ENCODE data around the gene OMP. TPM values are rescaled to one million over a fixed set of nuclear protein-coding genes. Genes with fewer than 3 reads are reported as not detected.

Gene OMP
- total RNA-seq, 2 experiments from 2014 or later = not detected

- TF ChIP-seq CTCF (conservative IDR thresholded peaks at IDR 0.05; ENCODE audit: low read length) (no peak), EZH2phosphoT487 (IDR thresholded peaks at IDR 0.05; ENCODE audit: borderline replicate concordance, low read depth, low read length) (no peak)
- Histone ChIP-seq H2AFZ (ENCODE audit: low read length) (no peak overlapping the region), H3K4me1 (ENCODE audit: insufficient read depth, low read length, poor library complexity, severe bottlenecking) (no peaks in the 10 kb centered on the region), H3K9me3 (ENCODE audit: low read length) (no peaks in the 10 kb centered on the region), H3K36me3 (ENCODE audit: insufficient read depth, low read length) (no peaks in the 10 kb centered on the region), H3K4me3 (ENCODE audit: low read depth, low read length, poor library complexity, severe bottlenecking) (no peak overlapping the region), H4K20me1 (ENCODE audit: insufficient read depth, low read length) (no peaks in the 10 kb centered on the region), H3K4me2 (ENCODE audit: low read length) (no peak overlapping the region), H3K9me2 (ENCODE audit: insufficient read depth, low read length) (no peaks in the 10 kb centered on the region), H3K79me2 (ENCODE audit: insufficient read depth, low read depth, low read length) (no peaks in the 10 kb centered on the region), H3K27ac (ENCODE audit: low read depth, low read length, poor library complexity, severe bottlenecking) (no peak overlapping the region)
- DNase-seq (ENCODE audit: low spot score) = no peak
- ChIA-PET POLR2A (no interaction called here), CTCF (ENCODE audit: unreplicated experiment) (no interaction called here)
- intact Hi-C loops (cut with micrococcal nuclease; ENCODE audit: unreplicated experiment) = no loop called here
- BruUV-seq (replicated peaks) = no TSS peak
These were observed 50.2 kb downstream of the OMP start for GRCh38 chr11:77152846-77153245.

Other genes starting within 250 kb of the OMP start
- 3.0 and 3.8 TPM in 2 replicates for gene ACER3, start 241.9 kb upstream of the OMP start, total RNA-seq (2014; rRNA removed; shearing (Covaris generic))
- 10.1 and 12.2 TPM in 2 replicates for gene ACER3, start 241.9 kb upstream of the OMP start, total RNA-seq (2022)
- gene B3GNT6, start 68.4 kb upstream of the OMP start, total RNA-seq (2014; rRNA removed; shearing (Covaris generic)) = not detected in 2 replicates
- not detected in 2 replicates for gene B3GNT6, start 68.4 kb upstream of the OMP start, total RNA-seq (2022)
- 0.98 and 1.4 TPM in 2 replicates for gene CAPN5, start 35.9 kb upstream of the OMP start, total RNA-seq (2014; rRNA removed; shearing (Covaris generic))
- 1.5 TPM in 2 replicates for gene CAPN5, start 35.9 kb upstream of the OMP start, total RNA-seq (2022)
- not detected in 2 replicates for gene MYO7A, start 25.4 kb downstream of the OMP start, total RNA-seq (2014; rRNA removed; shearing (Covaris generic))
- not detected in 2 replicates for gene MYO7A, start 25.4 kb downstream of the OMP start, total RNA-seq (2022)
- not detected in 2 replicates for gene GDPD4, start 198.8 kb downstream of the OMP start, total RNA-seq (2014; rRNA removed; shearing (Covaris generic))
- gene GDPD4, start 198.8 kb downstream of the OMP start, total RNA-seq (2022) = not detected in 2 replicates

Measured in OCI-LY7 (cell line).